Small intestine (tissue), 7 donors: ENCODE data around the gene TSHZ1. TPM values are rescaled to one million over a fixed set of nuclear protein-coding genes. Genes with fewer than 3 reads are reported as not detected.

Source experiments
- DNase-seq, 2 donors: peaks; one replicate each; pipeline versions ENCODE4 v3.0.0 to v3.0.0-alpha.2; 2013
- FAIRE-seq: peaks from 2 replicates; lab custom pipeline; 2012; peaks lifted over from hg19 to GRCh38; lab: Jason Lieb, UNC
- H3K27ac ChIP-seq, 3 donors: one replicate each; pipeline ENCODE4 v1.5.1; 2013; ENCODE audit warnings: low read length in 2 of 3, mild to moderate bottlenecking in 2 of 3, control low read depth in 1 of 3, inconsistent platforms in 1 of 3, low read depth in 1 of 3, moderate library complexity in 1 of 3
- H3K27me3 ChIP-seq, 3 donors: one replicate each; pipeline ENCODE4 v1.6.1; 2013; ENCODE audit warnings: low read length in 3 of 3, inconsistent platforms in 1 of 3; ENCODE audit not compliant: control insufficient read depth in 3 of 3, insufficient read depth in 3 of 3
- H3K36me3 ChIP-seq, 3 donors: one replicate each; pipeline ENCODE4 v1.6.1; 2013; ENCODE audit warnings: low read length in 3 of 3, inconsistent platforms in 1 of 3, low read depth in 1 of 3, mild to moderate bottlenecking in 1 of 3, moderate library complexity in 1 of 3; ENCODE audit not compliant: control insufficient read depth in 3 of 3, insufficient read depth in 2 of 3
- H3K4me1 ChIP-seq, 3 donors: one replicate each; pipeline ENCODE4 v1.6.1; 2013; ENCODE audit warnings: low read length in 2 of 3, inconsistent platforms in 1 of 3, low read depth in 1 of 3, mild to moderate bottlenecking in 1 of 3, moderate library complexity in 1 of 3; ENCODE audit not compliant: control insufficient read depth in 3 of 3, insufficient read depth in 2 of 3
- H3K4me3 ChIP-seq, 3 donors: one replicate each; pipeline ENCODE4 v1.5.1; 2013; ENCODE audit warnings: low read length in 3 of 3, control low read depth in 1 of 3, inconsistent platforms in 1 of 3, low read depth in 1 of 3, mild to moderate bottlenecking in 1 of 3, moderate library complexity in 1 of 3
- H3K9me3 ChIP-seq, 2 donors: one replicate each; pipeline ENCODE4 v1.6.1; 2013; ENCODE audit warnings: low read depth in 1 of 2, low read length in 1 of 2; ENCODE audit not compliant: control insufficient read depth in 2 of 2, insufficient read depth in 1 of 2
- WGBS, 3 donors: extraction: QIAGEN DNeasy Blood & Tissue Kit; methylation state at CpG; one replicate each; pipeline ENCODE4 v1.1.7; 2013; 5-methylcytosine and 5-hydroxymethylcytosine counted together
- polyA plus RNA-seq, 4 donors: library from polyadenylated mRNA; stranded (reverse) in 3 of 4; unstranded in 1 of 4; fragments of 200-250 nt in 3 of 4; fragments of 120-200 nt in 1 of 4; gene quantifications; one replicate each; pipeline versions ENCODE4 v1.2.1 to v1.2.3, GENCODE V29; 2013
- donor health status: healthy with polysubstance abuse.
- donor health status: control.
- donor health status: control.
- donor health status: Bipolar disorder and iron deficiency.
- donor health status: healthy.

The TSHZ1 gene
- polyA plus RNA-seq, 4 donors = 7.3 to 41.9 (median 10.3) TPM

DNA sequence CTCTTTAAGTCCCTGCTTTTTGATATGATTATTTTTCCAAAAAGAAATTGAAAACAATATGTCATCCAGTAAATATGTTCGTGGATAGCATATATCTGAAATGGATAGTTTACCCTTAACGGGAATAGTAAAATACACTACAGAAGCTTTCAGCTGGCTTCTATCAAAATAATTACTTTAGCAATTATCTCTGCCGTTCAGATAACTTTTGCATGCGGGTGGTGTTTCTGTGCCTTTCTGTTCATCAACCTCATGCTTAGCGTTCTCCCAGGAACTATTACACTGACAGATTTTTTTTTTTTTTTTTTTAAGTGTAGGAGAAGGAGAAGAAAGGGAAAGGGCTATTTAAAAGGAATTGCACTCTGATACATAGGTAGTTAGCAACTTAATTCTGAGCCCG lies 53.6 kb downstream of the TSHZ1 start:
- no peak overlapping the region for H3K27ac ChIP-seq
- peaks cover 0 to 15% (median 0%) of the 10 kb centered on the region in 3 donors for H3K36me3 ChIP-seq
- no peak overlapping the region for H3K4me3 ChIP-seq
- DNase-seq (no peak), FAIRE-seq (no peak)
- H3K9me3 ChIP-seq = no peaks in the 10 kb centered on the region
- H3K27me3 ChIP-seq = no peaks in the 10 kb centered on the region
- 69 to 78% (median 70%) methylated on average over 6 of the region's 6 CpGs for WGBS, 3 donors
- no peaks in the 10 kb centered on the region for H3K4me1 ChIP-seq

DNA sequence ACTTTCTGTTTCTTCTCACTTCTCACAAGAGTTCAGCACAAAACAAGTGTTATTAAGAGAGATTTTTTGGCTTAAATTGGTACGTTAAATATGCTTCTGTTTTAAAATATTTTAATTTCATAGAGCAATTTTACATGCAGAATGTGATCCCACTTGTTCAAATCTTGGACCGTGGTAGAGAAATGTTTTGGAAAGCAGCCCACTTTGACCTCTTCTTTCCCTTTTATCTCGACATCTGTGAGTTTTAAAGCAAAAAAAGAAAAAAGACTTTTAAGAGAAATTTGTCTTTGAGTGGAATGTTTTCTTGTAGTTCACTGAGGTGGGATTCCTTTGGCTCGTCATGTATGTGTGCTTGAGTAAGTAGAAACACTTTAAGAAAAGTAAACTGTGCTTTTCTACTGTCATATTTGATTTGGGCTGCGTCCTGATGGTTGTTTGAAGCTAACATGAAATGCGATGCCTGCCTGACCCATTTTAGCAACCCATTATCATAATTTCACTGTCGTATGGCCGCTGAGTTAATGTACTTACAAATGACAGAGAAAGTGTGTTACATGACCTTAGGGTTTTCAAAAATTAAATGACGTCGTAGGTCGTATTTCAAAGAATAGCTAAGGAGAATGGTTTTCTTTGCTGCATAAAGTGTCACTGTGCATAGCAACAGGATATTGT lies 54.5 kb downstream of the TSHZ1 start:
- H3K4me1 ChIP-seq = no peaks in the 10 kb centered on the region
- FAIRE-seq = no peak
- 77 to 92% (median 91%) methylated on average over 11 of the region's 11 CpGs for WGBS, 3 donors

DNA sequence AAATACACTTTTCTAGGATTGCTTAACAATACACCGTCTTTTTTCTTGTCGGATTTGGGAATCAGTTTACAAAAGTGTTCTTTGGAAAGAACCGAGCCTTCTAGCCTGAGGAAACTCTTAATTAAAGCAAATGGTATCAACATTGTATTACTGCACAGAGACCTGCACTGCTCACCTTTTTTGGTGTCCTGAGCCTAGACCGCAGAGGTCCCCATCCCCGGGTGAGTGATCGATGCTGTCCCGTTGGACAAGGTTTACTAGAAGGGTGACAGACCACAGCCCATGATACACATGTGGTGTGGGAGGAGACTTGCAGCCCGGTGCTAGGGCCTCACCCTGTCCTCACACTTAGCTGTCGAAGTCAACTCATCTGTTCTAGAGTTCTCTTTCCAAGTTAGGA lies 55.3 kb downstream of the TSHZ1 start:
- DNase-seq (no peak), FAIRE-seq (no peak)
- WGBS, 3 donors = 81 to 91% (median 87%) methylated on average over 9 of the region's 9 CpGs
- Histone ChIP-seq H3K4me1 (no peaks in the 10 kb centered on the region), H3K4me3 (no peak overlapping the region), H3K27me3 (no peaks in the 10 kb centered on the region), H3K27ac (no peak overlapping the region), H3K36me3 (peaks cover 0 to 11% (median 0%) of the 10 kb centered on the region in 3 donors), H3K9me3 (no peaks in the 10 kb centered on the region)

More for the DNA sequence above, 54.5 kb downstream of the TSHZ1 start:
- Histone ChIP-seq H3K4me3 (no peak overlapping the region), H3K9me3 (no peaks in the 10 kb centered on the region), H3K36me3 (peaks cover 0 to 16% (median 0%) of the 10 kb centered on the region in 3 donors), H3K27me3 (no peaks in the 10 kb centered on the region), H3K27ac (no peak overlapping the region)
- DNase-seq = no peak

DNA sequence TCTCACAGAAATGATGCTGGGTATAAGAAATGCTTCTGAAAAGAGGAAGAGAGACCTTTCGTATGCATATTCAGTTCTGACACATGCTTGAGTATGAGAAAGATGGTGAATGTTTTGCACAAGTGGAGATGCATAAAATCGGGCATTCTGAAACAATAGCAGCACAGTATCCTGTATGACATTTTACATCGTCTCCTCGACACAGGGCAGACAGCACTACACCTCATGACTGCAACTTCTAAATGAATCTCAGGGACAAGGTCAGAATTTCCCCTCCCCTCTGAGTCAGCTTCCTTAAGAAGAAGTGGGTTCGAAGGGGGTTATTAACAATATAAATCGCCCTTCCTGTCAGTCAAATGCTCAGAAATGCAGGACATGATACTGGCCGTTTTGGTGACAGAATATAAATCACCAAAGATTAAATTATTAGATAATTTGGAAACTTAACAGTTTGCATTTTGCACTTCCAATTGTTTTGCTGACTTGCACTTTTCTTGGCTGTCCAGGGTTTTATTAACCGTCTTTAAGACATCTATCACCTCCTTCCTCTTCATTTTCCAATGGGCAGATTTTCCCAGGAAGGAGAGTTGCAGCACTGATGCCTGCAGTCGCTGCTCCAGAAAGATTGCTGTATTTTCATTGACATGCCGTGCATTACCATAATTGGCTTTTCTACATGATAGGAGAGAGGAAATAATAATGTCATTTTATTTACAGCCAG lies 57.2 kb downstream of the TSHZ1 start:
- H3K9me3 ChIP-seq = no peaks in the 10 kb centered on the region
- FAIRE-seq (no peak), DNase-seq (no peak)
- H3K4me1 ChIP-seq = no peaks in the 10 kb centered on the region
- no peak overlapping the region for H3K27ac ChIP-seq
- H3K4me3 ChIP-seq = no peak overlapping the region
- H3K27me3 ChIP-seq = no peaks in the 10 kb centered on the region
- whole genome bisulfite sequencing, 3 donors = 72 to 86% (median 74%) methylated on average over 10 of the region's 10 CpGs
- peaks cover 0 to 9% (median 0%) of the 10 kb centered on the region in 3 donors for H3K36me3 ChIP-seq

DNA sequence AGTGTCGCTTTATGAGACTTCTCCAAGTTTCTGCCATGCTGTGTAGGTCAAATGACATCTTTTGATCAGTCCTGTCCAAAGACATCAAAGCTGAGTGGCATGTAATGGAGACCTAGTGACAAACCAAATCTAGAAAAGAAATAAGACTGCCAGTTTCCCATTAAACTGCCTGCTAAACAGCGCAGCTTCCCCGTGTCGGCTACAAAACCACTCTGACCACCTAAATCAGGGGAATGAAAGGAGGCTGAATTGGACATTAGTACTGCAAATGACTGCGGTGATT lies 57.7 kb downstream of the TSHZ1 start:
- no peak for FAIRE-seq
- DNase-seq = no peak
- H3K4me1 ChIP-seq = no peaks in the 10 kb centered on the region
- no peak overlapping the region for H3K4me3 ChIP-seq
- no peaks in the 10 kb centered on the region for H3K9me3 ChIP-seq
- H3K27me3 ChIP-seq = no peaks in the 10 kb centered on the region
- H3K36me3 ChIP-seq = peaks cover 0 to 9% (median 0%) of the 10 kb centered on the region in 3 donors
- WGBS, 3 donors = 88 to 97% (median 95%) methylated on average over 5 of the region's 5 CpGs
- H3K27ac ChIP-seq = no peak overlapping the region

DNA sequence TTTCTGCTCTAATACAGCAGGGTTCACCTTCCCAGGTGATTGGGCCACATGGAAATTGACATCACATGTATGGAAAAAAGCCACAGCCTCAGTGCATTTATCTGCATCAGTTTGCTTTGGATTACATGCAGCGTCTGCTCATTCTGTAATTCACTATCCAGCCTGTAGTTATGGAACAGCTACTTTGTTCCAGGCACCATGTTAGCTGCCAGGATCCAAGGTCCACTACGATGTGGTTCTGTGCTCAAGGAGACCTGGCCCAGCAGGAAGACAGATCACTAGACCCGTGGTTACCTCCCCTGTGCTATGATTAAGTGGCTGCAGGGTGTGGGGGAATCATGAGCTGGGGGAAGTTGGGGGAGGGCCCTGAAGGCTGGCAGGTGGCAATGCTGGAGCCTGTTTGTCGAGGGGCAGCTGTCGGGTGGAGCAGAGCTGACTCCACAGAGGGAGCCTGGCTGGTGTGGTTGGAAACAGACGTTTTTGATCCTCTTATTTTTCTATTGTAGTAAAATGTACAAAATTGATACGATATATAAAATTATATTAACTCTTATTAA lies 58.6 kb downstream of the TSHZ1 start:
- Histone ChIP-seq H3K27me3 (no peaks in the 10 kb centered on the region), H3K4me3 (no peak overlapping the region), H3K36me3 (peaks cover 0 to 9% (median 0%) of the 10 kb centered on the region in 3 donors), H3K9me3 (no peaks in the 10 kb centered on the region), H3K27ac (no peak overlapping the region), H3K4me1 (no peaks in the 10 kb centered on the region)
- 43 to 64% (median 47%) methylated on average over 7 of the region's 7 CpGs for WGBS, 3 donors
- DNase-seq (peak; percentile 18 to 58), FAIRE-seq (no peak)

GRCh38 chr18:75269696-75270095 lies 59.1 kb downstream of the TSHZ1 start:
- peaks cover 0 to 9% (median 0%) of the 10 kb centered on the region in 3 donors for H3K36me3 ChIP-seq
- no peak for FAIRE-seq
- WGBS, 3 donors = 94 to 95% (median 94%) methylated on average over 8 of the region's 8 CpGs
- no peaks in the 10 kb centered on the region for H3K9me3 ChIP-seq
- H3K27ac ChIP-seq = no peak overlapping the region
- no peak overlapping the region for H3K4me3 ChIP-seq
- no peaks in the 10 kb centered on the region for H3K27me3 ChIP-seq
- no peaks in the 10 kb centered on the region for H3K4me1 ChIP-seq
- no peak for DNase-seq

- Histone ChIP-seq H3K9me3 (no peaks in the 10 kb centered on the region), H3K4me3 (no peak overlapping the region), H3K36me3 (peaks cover 0 to 10% (median 0%) of the 10 kb centered on the region in 3 donors), H3K4me1 (no peaks in the 10 kb centered on the region), H3K27ac (no peak overlapping the region), H3K27me3 (no peaks in the 10 kb centered on the region)
- 91 to 93% (median 92%) methylated on average over 11 of the region's 11 CpGs for WGBS, 3 donors
- DNase-seq (no peak), FAIRE-seq (no peak)
Observed at GRCh38 chr18:75271952-75272351, 61.4 kb downstream of the TSHZ1 start.
